GM18873 (cell line): ENCODE data around the gene TNRC18.

Experiments used
- ATAC-seq: cut with Tn5 transposase; IDR thresholded peaks from one replicate; pipeline ENCODE4 v1.9.1; 2021; ENCODE audit warnings: mild to moderate bottlenecking, moderate library complexity, moderate number of reproducible peaks; ENCODE audit not compliant: unreplicated experiment, low FRiP score

Gene TNRC18

GRCh38 chr7:5430612-5430947, 6.9 kb upstream of the TNRC18 start:
- no peak for ATAC-seq

- ATAC-seq, result no peak
These were observed 6.4 kb upstream of the TNRC18 start for GRCh38 chr7:5429857-5430611.

GRCh38 chr7:5429253-5429856, 5.7 kb upstream of the TNRC18 start:
- no peak for ATAC-seq

- ATAC-seq, result no peak
These were observed 5.0 kb upstream of the TNRC18 start for GRCh38 chr7:5428478-5429252.

GRCh38 chr7:5426226-5426475, 2.5 kb upstream of the TNRC18 start:
- no peak for ATAC-seq

GRCh38 chr7:5425507-5426225, 2.0 kb upstream of the TNRC18 start:
- no peak for ATAC-seq

- no peak for ATAC-seq
These were observed 1.3 kb upstream of the TNRC18 start for GRCh38 chr7:5424749-5425506.

- ATAC-seq, result no peak
These were observed 528 bp upstream of the TNRC18 start for GRCh38 chr7:5423976-5424748.

- no peak for ATAC-seq
These were observed 983 bp downstream of the TNRC18 start for GRCh38 chr7:5422396-5423305.

GRCh38 chr7:5421714-5422395, 1.8 kb downstream of the TNRC18 start:
- ATAC-seq, result no peak

- ATAC-seq, result no peak
These were observed 2.5 kb downstream of the TNRC18 start for GRCh38 chr7:5420881-5421713.

GRCh38 chr7:5420067-5420880, 3.4 kb downstream of the TNRC18 start:
- no peak for ATAC-seq

- no peak for ATAC-seq
These were observed 4.0 kb downstream of the TNRC18 start for GRCh38 chr7:5419539-5420066.

GRCh38 chr7:5418285-5418582, 5.4 kb downstream of the TNRC18 start:
- ATAC-seq, result no peak

GRCh38 chr7:5417106-5418071, 6.2 kb downstream of the TNRC18 start:
- no peak for ATAC-seq
